GM18870 (cell line): Measurements from ENCODE around the gene MOCS3.

Experiments used
- ATAC-seq: cut with Tn5 transposase; IDR thresholded peaks from one replicate; pipeline ENCODE4 v1.9.1; 2021; ENCODE audit warnings: moderate library complexity; ENCODE audit not compliant: unreplicated experiment

MOCS3 gene

GRCh38 chr20:50980851-50981713 is 22.5 kb downstream of the MOCS3 start:
- no peak for ATAC-seq

GRCh38 chr20:50981714-50982048 is 23.1 kb downstream of the MOCS3 start:
- ATAC-seq: no peak

- no peak for ATAC-seq
Observed at GRCh38 chr20:50982363-50982762, 23.7 kb downstream of the MOCS3 start.

GRCh38 chr20:50983321-50983720 is 24.7 kb downstream of the MOCS3 start:
- no peak for ATAC-seq

GRCh38 chr20:50987493-50988210 is 29.0 kb downstream of the MOCS3 start:
- ATAC-seq: no peak

- ATAC-seq: no peak
Observed at GRCh38 chr20:50991076-50991475, 32.5 kb downstream of the MOCS3 start.

GRCh38 chr20:50992336-50992732 is 33.7 kb downstream of the MOCS3 start:
- no peak for ATAC-seq

GRCh38 chr20:50992733-50993457 is 34.3 kb downstream of the MOCS3 start:
- no peak for ATAC-seq

- ATAC-seq: no peak
Observed at GRCh38 chr20:50993876-50994275, 35.3 kb downstream of the MOCS3 start.

- no peak for ATAC-seq
Observed at GRCh38 chr20:50995506-50995905, 36.9 kb downstream of the MOCS3 start.

- no peak for ATAC-seq
Observed at GRCh38 chr20:50996901-50997865, 38.6 kb downstream of the MOCS3 start.

- no peak for ATAC-seq
Observed at GRCh38 chr20:50999355-50999754, 40.7 kb downstream of the MOCS3 start.

GRCh38 chr20:51001430-51002265 is 43.0 kb downstream of the MOCS3 start:
- no peak for ATAC-seq

- no peak for ATAC-seq
Observed at GRCh38 chr20:51002633-51003032, 44.0 kb downstream of the MOCS3 start.

GRCh38 chr20:51003753-51004152 is 45.1 kb downstream of the MOCS3 start:
- ATAC-seq: no peak

GRCh38 chr20:51004305-51004727 is 45.7 kb downstream of the MOCS3 start:
- no peak for ATAC-seq

- no peak for ATAC-seq
Observed at GRCh38 chr20:51004781-51005180, 46.2 kb downstream of the MOCS3 start.

- no peak for ATAC-seq
Observed at GRCh38 chr20:51005214-51005613, 46.6 kb downstream of the MOCS3 start.

- ATAC-seq: no peak
Observed at GRCh38 chr20:51008718-51009117, 50.1 kb downstream of the MOCS3 start.
